Cardiac fibroblast (primary cell): ENCODE data around the gene CILP.
A peak's percentile ranks its signal among the peaks of the same experiment; 100 is the strongest.

Experiments
- DNase-seq, 2 donors: peaks; one replicate each; pipeline versions ENCODE4 v3.0.0 to v3.0.0-alpha.2; 2010; ENCODE audit warnings: low read depth in 2 of 2
- H3K4me3 ChIP-seq, 2 donors: replicated peaks in 1 of 2; 1 replicate in 1 of 2; 2 replicates in 1 of 2; pipeline ENCODE4 v1.5.1; 2011; ENCODE audit warnings: low read depth in 2 of 2, low read length in 2 of 2, mild to moderate bottlenecking in 2 of 2, moderate library complexity in 1 of 2
- CTCF ChIP-seq: IDR thresholded peaks from one replicate; pipeline ENCODE4 v1.5.1; 2011; ENCODE audit warnings: low read depth, mild to moderate bottlenecking, low read length, inconsistent platforms

The CILP gene

GRCh38 chr15:65254356-65254755 is 43.1 kb upstream of the CILP start:
- TF ChIP-seq CTCF, result no peak
- H3K4me3 ChIP-seq, result no peak overlapping the region
- peak in 1 of 2 donors; percentile 11 for DNase-seq

DNA sequence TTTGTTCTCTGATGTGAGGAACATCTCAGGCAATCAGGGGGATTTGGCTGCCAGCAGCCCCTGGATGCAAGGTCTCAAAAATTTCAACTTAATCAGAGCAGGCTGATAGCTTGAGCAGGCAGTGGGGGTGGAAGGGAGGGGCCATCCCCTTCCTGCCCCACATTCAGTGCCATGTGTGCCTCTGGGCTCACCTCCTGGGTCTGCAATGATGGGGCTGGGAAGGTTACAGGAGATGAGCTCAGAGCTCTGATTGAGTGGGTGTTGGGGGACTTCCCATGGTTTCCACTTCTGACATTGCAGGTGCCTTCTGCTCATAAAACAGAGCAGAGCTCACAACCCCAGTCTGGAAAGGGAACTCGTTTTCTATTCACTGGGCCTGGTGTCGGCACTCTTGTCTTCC is 38.4 kb upstream of the CILP start:
- TF ChIP-seq CTCF, result no peak
- no peak for DNase-seq

DNA sequence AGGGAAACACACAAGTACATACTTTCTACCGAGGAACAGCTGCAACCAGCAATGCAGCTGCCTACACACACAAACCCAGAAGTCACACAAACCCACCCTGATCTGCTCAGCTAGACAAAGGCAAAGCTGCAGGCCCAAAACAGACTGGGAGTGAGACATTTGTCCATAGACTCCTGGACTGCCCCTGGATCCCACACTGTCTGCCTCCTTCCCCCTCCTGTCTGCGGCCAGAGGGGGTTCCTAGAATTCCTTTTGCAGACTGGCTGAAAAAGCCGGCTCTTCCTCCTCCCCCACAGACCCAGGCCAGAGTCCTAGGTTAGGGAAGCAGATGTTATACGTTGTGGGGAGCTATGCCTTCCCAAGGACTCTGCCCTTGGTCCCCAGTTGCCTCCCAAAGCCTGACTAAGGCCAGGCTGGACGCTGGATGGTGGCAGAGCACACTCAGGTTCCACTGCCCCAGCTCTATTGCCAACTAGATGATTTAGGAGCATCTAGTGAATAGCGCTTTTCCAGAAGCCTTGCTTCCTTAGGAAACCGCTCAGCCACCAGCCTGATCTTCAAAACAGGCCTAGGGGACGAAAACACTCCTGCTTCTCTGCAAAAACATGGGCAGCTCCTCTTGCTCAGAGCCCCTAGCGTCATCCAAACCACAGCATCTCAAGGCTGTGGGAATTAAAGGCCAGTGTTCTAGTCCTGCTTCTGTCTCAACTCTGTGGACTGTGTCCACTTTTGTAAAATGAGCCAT is 37.4 kb upstream of the CILP start:
- no peak overlapping the region for H3K4me3 ChIP-seq
- no peak for TF ChIP-seq CTCF
- DNase-seq, result no peak

More for the DNA sequence above, 38.4 kb upstream of the CILP start:
- no peak overlapping the region for H3K4me3 ChIP-seq

GRCh38 chr15:65246939-65247338 is 35.7 kb upstream of the CILP start:
- H3K4me3 ChIP-seq, result no peak overlapping the region
- no peak for DNase-seq
- TF ChIP-seq CTCF, result no peak

GRCh38 chr15:65246026-65246714 is 34.9 kb upstream of the CILP start:
- DNase-seq, result no peak

DNA sequence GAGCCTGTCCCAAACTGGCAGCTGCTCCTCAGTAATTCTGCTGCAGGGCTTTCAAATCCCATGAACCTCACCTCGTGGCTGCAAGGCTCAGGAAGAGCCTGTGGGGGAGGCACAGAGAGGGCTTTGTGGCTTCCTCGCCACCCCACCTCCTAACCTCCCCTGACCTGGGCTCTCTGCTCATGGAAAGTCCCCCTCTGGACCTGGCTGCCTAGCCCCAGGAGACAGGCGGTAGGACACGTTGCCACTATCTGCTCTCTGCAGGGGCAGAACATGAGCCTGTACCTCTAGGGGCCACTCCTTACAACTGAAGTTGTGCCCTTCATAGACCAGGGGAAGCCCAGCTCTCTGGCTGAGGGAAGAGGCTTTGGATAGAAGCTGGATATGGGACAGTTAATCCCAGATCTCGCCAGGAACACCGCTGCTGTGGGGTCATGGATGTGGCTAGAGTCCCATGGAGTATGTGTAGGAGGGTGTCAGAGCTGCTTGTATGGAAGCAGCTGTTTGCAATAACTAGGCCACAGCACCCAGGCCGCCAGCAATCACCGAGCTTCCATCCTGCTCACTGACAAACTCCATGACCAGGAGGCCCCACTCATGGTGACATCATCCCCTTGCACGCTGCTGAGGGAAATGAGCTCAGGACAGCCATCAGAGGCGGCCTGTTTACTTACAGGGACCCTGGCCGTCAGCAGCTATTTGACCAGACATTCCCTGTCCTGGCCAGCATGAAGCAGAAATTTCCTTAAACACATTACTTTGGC is 34.0 kb upstream of the CILP start:
- TF ChIP-seq CTCF, result no peak
- H3K4me3 ChIP-seq, result no peak overlapping the region
- DNase-seq, result peak; percentile 68 to 69

More at GRCh38 chr15:65246026-65246714, 34.9 kb upstream of the CILP start:
- no peak for TF ChIP-seq CTCF
- no peak overlapping the region for H3K4me3 ChIP-seq
